ENCODE results near the gene FSTL4. TPM values are rescaled to one million over a fixed set of nuclear protein-coding genes. Genes with fewer than 3 reads are reported as not detected.

The FSTL4 gene
- polyA plus RNA-seq, 3 donors = not detected

- H3K9me3 Mint-ChIP-seq = no peaks in the 10 kb centered on the region
- H3K36me3 ChIP-seq (replicated peaks in 1 of 2; ENCODE audit: control insufficient read depth in 1 of 2, insufficient read depth in 2 of 2, low read length in 2 of 2) = no peaks in the 10 kb centered on the region
- 97% methylated on average over 4 of the region's 4 CpGs for WGBS (ENCODE audit: insufficient coverage)
- no peak overlapping the region for H2AFZ ChIP-seq (ENCODE audit: insufficient read depth, low read depth, low read length, poor library complexity, severe bottlenecking)
- no peaks in the 10 kb centered on the region for H3K36me3 Mint-ChIP-seq
- no peaks in the 10 kb centered on the region for H3K27me3 ChIP-seq (ENCODE audit: control insufficient read depth in 2 of 2, insufficient read depth in 2 of 2, low read length in 2 of 2)
- H3K27ac Mint-ChIP-seq = no peak overlapping the region
- H3K4me1 ChIP-seq (ENCODE audit: control insufficient read depth in 1 of 2, insufficient read depth in 2 of 2, low read length in 2 of 2) = peaks cover 28 to 29% of the 10 kb centered on the region in 2 donors
- H3K9ac ChIP-seq (ENCODE audit: insufficient read depth, low read length, poor library complexity, severe bottlenecking) = no peak overlapping the region
- TF ChIP-seq CTCF (IDR thresholded peaks at IDR 0.05) = no peak
- no peak overlapping the region for H3K4me2 ChIP-seq (replicated peaks; ENCODE audit: extremely low read depth, low read length, poor library complexity, severe bottlenecking)
- H3K4me3 ChIP-seq (replicated peaks in 1 of 3; ENCODE audit: low read depth in 2 of 3, low read length in 3 of 3) = no peak overlapping the region
- peaks cover 28% of the 10 kb centered on the region for H3K4me1 Mint-ChIP-seq
- no peak overlapping the region for H3K27ac ChIP-seq (ENCODE audit: low read depth in 1 of 2, low read length in 2 of 2)
- no peak for DNase-seq
- peaks cover 3 to 6% (median 3%) of the 10 kb centered on the region in 3 donors for H3K27me3 Mint-ChIP-seq (ENCODE audit: low read depth in 3 of 3)
- no peak overlapping the region for H3K4me3 Mint-ChIP-seq
- intact Hi-C loops (cut with micrococcal nuclease) = no loop called here
- H3K79me2 ChIP-seq (ENCODE audit: insufficient read depth, low read length) = no peaks in the 10 kb centered on the region
- no peaks in the 10 kb centered on the region for H4K20me1 ChIP-seq (ENCODE audit: insufficient read depth, low read length)
- H3K9me3 ChIP-seq (replicated peaks in 1 of 2; ENCODE audit: control insufficient read depth in 1 of 2, insufficient read depth in 1 of 2, low read length in 2 of 2) = no peaks in the 10 kb centered on the region
These were observed 159.1 kb downstream of the FSTL4 start for GRCh38 chr5:133453084-133453780.

- H3K27ac Mint-ChIP-seq = no peak overlapping the region
- H3K4me3 Mint-ChIP-seq = peak overlapping the region in 1 of 2 donors; percentile 7
- DNase-seq = no peak
- peaks cover 17% of the 10 kb centered on the region for H3K4me1 Mint-ChIP-seq
- 80% methylated on average over 1 of the region's 1 CpG for WGBS (ENCODE audit: insufficient coverage)
- H3K9me3 Mint-ChIP-seq = peaks cover 0 to 3% (median 0%) of the 10 kb centered on the region in 7 donors
- H3K27ac ChIP-seq (ENCODE audit: low read depth in 1 of 2, low read length in 2 of 2) = no peak overlapping the region
- H3K36me3 Mint-ChIP-seq = no peaks in the 10 kb centered on the region
- no peak overlapping the region for H3K4me3 ChIP-seq (replicated peaks in 1 of 3; ENCODE audit: low read depth in 2 of 3, low read length in 3 of 3)
- no peaks in the 10 kb centered on the region for H4K20me1 ChIP-seq (ENCODE audit: insufficient read depth, low read length)
- H3K4me1 ChIP-seq (ENCODE audit: control insufficient read depth in 1 of 2, insufficient read depth in 2 of 2, low read length in 2 of 2) = peaks cover 16% of the 10 kb centered on the region in 2 donors
- H3K4me2 ChIP-seq (replicated peaks; ENCODE audit: extremely low read depth, low read length, poor library complexity, severe bottlenecking) = no peak overlapping the region
- H3K9me3 ChIP-seq (replicated peaks in 1 of 2; ENCODE audit: control insufficient read depth in 1 of 2, insufficient read depth in 1 of 2, low read length in 2 of 2) = no peaks in the 10 kb centered on the region
- no peaks in the 10 kb centered on the region for H3K27me3 ChIP-seq (ENCODE audit: control insufficient read depth in 2 of 2, insufficient read depth in 2 of 2, low read length in 2 of 2)
- no peak for TF ChIP-seq CTCF (IDR thresholded peaks at IDR 0.05)
- H3K9ac ChIP-seq (ENCODE audit: insufficient read depth, low read length, poor library complexity, severe bottlenecking) = no peak overlapping the region
- intact Hi-C loops (cut with micrococcal nuclease) = no loop called here
- H3K36me3 ChIP-seq (replicated peaks in 1 of 2; ENCODE audit: control insufficient read depth in 1 of 2, insufficient read depth in 2 of 2, low read length in 2 of 2) = no peaks in the 10 kb centered on the region
- peaks cover 3 to 6% (median 4%) of the 10 kb centered on the region in 3 donors for H3K27me3 Mint-ChIP-seq (ENCODE audit: low read depth in 3 of 3)
- no peak overlapping the region for H2AFZ ChIP-seq (ENCODE audit: insufficient read depth, low read depth, low read length, poor library complexity, severe bottlenecking)
- H3K79me2 ChIP-seq (ENCODE audit: insufficient read depth, low read length) = no peaks in the 10 kb centered on the region
These were observed 160.4 kb downstream of the FSTL4 start for GRCh38 chr5:133451926-133452325.

Data from CD14-positive monocyte (primary cell).